OCI-LY7 (cell line): Measurements from ENCODE around the gene AGPAT2. TPM values are rescaled to one million over a fixed set of nuclear protein-coding genes. Genes with fewer than 3 reads are reported as not detected.

Experiments
- BruUV-seq: library from RNA; stranded (reverse); fragments of 400-500 nt; replicated peaks from 2 replicates; lab custom pipeline; 2021; lab: Mats Ljungman, UMichigan
- CTCF ChIA-PET: fragments of 300-600 bp; sonication (Branson Sonifier 250); formaldehyde crosslinking; loops from one replicate; lab custom pipeline; 2022; ENCODE audit warnings: antibody characterized with exemption; ENCODE audit not compliant: unreplicated experiment; lab: Charles Lee
- POLR2A ChIA-PET: fragments of 300-600 bp; sonication (Branson Sonifier 250); formaldehyde crosslinking; loops from one replicate; lab custom pipeline; 2022; ENCODE audit warnings: antibody characterized with exemption; lab: Charles Lee
- DNase-seq: peaks from one replicate; pipeline ENCODE4 v3.0.0-alpha.2; 2015; ENCODE audit warnings: low spot score
- H2AFZ ChIP-seq: fragments of 200-600 bp; sonication (generic), shearing (Covaris generic); 2 replicates; pipeline ENCODE4 v1.6.1; 2014; ENCODE audit warnings: mild to moderate bottlenecking, antibody characterized with exemption, low read length, moderate library complexity
- H3K27ac ChIP-seq: fragments of 200-600 bp; sonication (generic); 2 replicates; pipeline ENCODE4 v1.5.1; 2014; ENCODE audit warnings: mixed run types, low read depth, mild to moderate bottlenecking, moderate library complexity, low read length, inconsistent platforms; ENCODE audit not compliant: poor library complexity, severe bottlenecking
- H3K36me3 ChIP-seq: fragments of 200-600 bp; sonication (generic); 2 replicates; pipeline ENCODE4 v1.6.1; 2014; ENCODE audit warnings: mild to moderate bottlenecking, antibody characterized with exemption, low read length, moderate library complexity, mixed read lengths; ENCODE audit not compliant: insufficient read depth
- H3K4me1 ChIP-seq: fragments of 200-600 bp; sonication (generic); 2 replicates; pipeline ENCODE4 v1.5.1; 2014; ENCODE audit warnings: mild to moderate bottlenecking, low read length; ENCODE audit not compliant: insufficient read depth, poor library complexity, severe bottlenecking
- H3K4me2 ChIP-seq: fragments of 200-600 bp; sonication (generic); 2 replicates; pipeline ENCODE4 v1.6.1; 2014; ENCODE audit warnings: mild to moderate bottlenecking, low read length
- H3K4me3 ChIP-seq: fragments of 200-600 bp; sonication (generic); 2 replicates; pipeline ENCODE4 v1.5.1; 2014; ENCODE audit warnings: mild to moderate bottlenecking, low read depth, low read length; ENCODE audit not compliant: poor library complexity, severe bottlenecking
- H3K79me2 ChIP-seq: fragments of 200-600 bp; sonication (generic); 2 replicates; pipeline ENCODE4 v1.6.1; 2016; ENCODE audit warnings: low read depth, mild to moderate bottlenecking, low read length, moderate library complexity, mixed read lengths; ENCODE audit not compliant: insufficient read depth
- H3K9me2 ChIP-seq: fragments of 200-600 bp; sonication (generic); 2 replicates; pipeline ENCODE4 v1.6.1; 2016; ENCODE audit warnings: mild to moderate bottlenecking, low read length, mixed read lengths; ENCODE audit not compliant: insufficient read depth
- H3K9me3 ChIP-seq: fragments of 200-600 bp; sonication (generic); 2 replicates; pipeline ENCODE4 v1.6.1; 2014; ENCODE audit warnings: mild to moderate bottlenecking, mixed run types, low read length, mixed read lengths
- H4K20me1 ChIP-seq: fragments of 200-600 bp; sonication (generic); 2 replicates; pipeline ENCODE4 v1.6.1; 2014; ENCODE audit warnings: mild to moderate bottlenecking, antibody characterized with exemption, low read length, moderate library complexity, mixed read lengths; ENCODE audit not compliant: insufficient read depth
- EZH2phosphoT487 ChIP-seq: fragments of 200-600 bp; sonication (generic); IDR thresholded peaks from 2 replicates; pipeline ENCODE4 v1.6.1; 2018; ENCODE audit warnings: low read depth, borderline replicate concordance, mild to moderate bottlenecking, mixed run types, antibody characterized with exemption, low read length, moderate library complexity, mixed read lengths
- intact Hi-C: fragments of 100-400 bp; cut with micrococcal nuclease; formaldehyde crosslinking; loops from one replicate; pipeline ENCODE4 v1.10.0; 2022; ENCODE audit not compliant: unreplicated experiment
- total RNA-seq, 2 experiments: library from RNA; depleted of rRNA in 1 of 2; stranded (reverse); fragments of >200 nt in 1 of 2; shearing (Covaris generic) in 1 of 2; gene quantifications; 2 replicates each; pipeline ENCODE4 v1.2.3, GENCODE V29; 2014 to 2022
- TF ChIP-seq, protein P1 (sequence below): fragments of 200-600 bp; sonication (generic); conservative IDR thresholded peaks from 2 replicates; pipeline ENCODE4 v1.5.1; 2014; ENCODE audit warnings: mild to moderate bottlenecking, antibody characterized with exemption, low read length, moderate library complexity, mixed read lengths

The AGPAT2 gene
- total RNA-seq, 2 experiments from 2014 or later, result 18.3 to 20.8 TPM

GRCh38 chr9:136690806-136691261 lies 3.6 kb upstream of the AGPAT2 start:
- Histone ChIP-seq H2AFZ (no peak overlapping the region), H4K20me1 (no peaks in the 10 kb centered on the region), H3K4me3 (no peak overlapping the region), H3K9me2 (no peaks in the 10 kb centered on the region), H3K27ac (no peak overlapping the region), H3K36me3 (no peaks in the 10 kb centered on the region), H3K4me2 (no peak overlapping the region), H3K4me1 (peaks cover 11% of the 10 kb centered on the region), H3K79me2 (no peaks in the 10 kb centered on the region), H3K9me3 (no peaks in the 10 kb centered on the region)
- intact Hi-C loops, result no loop called here
- no peak for TF ChIP-seq EZH2phosphoT487
- TF ChIP-seq, protein P1, sequence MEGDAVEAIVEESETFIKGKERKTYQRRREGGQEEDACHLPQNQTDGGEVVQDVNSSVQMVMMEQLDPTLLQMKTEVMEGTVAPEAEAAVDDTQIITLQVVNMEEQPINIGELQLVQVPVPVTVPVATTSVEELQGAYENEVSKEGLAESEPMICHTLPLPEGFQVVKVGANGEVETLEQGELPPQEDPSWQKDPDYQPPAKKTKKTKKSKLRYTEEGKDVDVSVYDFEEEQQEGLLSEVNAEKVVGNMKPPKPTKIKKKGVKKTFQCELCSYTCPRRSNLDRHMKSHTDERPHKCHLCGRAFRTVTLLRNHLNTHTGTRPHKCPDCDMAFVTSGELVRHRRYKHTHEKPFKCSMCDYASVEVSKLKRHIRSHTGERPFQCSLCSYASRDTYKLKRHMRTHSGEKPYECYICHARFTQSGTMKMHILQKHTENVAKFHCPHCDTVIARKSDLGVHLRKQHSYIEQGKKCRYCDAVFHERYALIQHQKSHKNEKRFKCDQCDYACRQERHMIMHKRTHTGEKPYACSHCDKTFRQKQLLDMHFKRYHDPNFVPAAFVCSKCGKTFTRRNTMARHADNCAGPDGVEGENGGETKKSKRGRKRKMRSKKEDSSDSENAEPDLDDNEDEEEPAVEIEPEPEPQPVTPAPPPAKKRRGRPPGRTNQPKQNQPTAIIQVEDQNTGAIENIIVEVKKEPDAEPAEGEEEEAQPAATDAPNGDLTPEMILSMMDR, result no peak
- DNase-seq, result no peak
- BruUV-seq, result no TSS peak
- POLR2A ChIA-PET, result no interaction called here
- CTCF ChIA-PET, result no interaction called here

- Histone ChIP-seq H3K27ac (no peak overlapping the region), H3K4me3 (no peak overlapping the region), H4K20me1 (no peaks in the 10 kb centered on the region; the same call in 1 of the 2 replicates), H3K36me3 (no peaks in the 10 kb centered on the region), H3K79me2 (no peaks in the 10 kb centered on the region), H3K9me3 (no peaks in the 10 kb centered on the region), H3K9me2 (no peaks in the 10 kb centered on the region), H2AFZ (no peak overlapping the region), H3K4me2 (no peak overlapping the region), H3K4me1 (peaks cover 13% of the 10 kb centered on the region)
- DNase-seq, result no peak
- intact Hi-C loops, result no loop called here
- TF ChIP-seq EZH2phosphoT487, result no peak
- TF ChIP-seq, protein P1, result no peak
- no TSS peak for BruUV-seq
- ChIA-PET POLR2A (no interaction called here), CTCF (no interaction called here)
These were observed 3.0 kb upstream of the AGPAT2 start for GRCh38 chr9:136690104-136690805.

DNA sequence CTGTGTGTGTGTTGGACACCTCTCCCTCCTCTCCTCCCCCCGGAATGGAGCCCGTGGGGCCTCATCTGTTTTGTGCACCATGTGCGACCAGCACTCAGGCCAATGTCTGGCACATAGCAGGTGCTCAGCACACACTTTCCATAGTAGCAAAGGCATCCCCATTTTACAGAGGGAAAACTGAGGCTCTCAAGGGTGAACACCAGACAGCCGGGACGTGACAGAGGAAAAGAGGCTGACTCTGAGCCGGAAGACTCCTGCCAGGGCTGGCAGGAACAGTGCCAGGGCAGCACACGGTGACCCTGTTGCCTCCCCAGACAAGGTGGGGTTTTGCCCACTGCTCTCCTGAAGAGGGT lies 1.8 kb upstream of the AGPAT2 start:
- no TSS peak for BruUV-seq
- Histone ChIP-seq H4K20me1 (no peaks in the 10 kb centered on the region; the same call in 1 of the 2 replicates), H3K27ac (no peak overlapping the region), H3K79me2 (no peaks in the 10 kb centered on the region), H2AFZ (no peak overlapping the region), H3K4me3 (no peak overlapping the region), H3K36me3 (no peaks in the 10 kb centered on the region), H3K9me2 (no peaks in the 10 kb centered on the region), H3K4me1 (peaks cover 13% of the 10 kb centered on the region), H3K9me3 (no peaks in the 10 kb centered on the region), H3K4me2 (no peak overlapping the region)
- intact Hi-C loops, result no loop called here
- DNase-seq, result no peak
- ChIA-PET POLR2A (no interaction called here), CTCF (no interaction called here)
- TF ChIP-seq, protein P1, result no peak
- no peak for TF ChIP-seq EZH2phosphoT487
